ENCODE results near the gene PTPN4. TPM values are rescaled to one million over a fixed set of nuclear protein-coding genes. Genes with fewer than 3 reads are reported as not detected.

Gene PTPN4
- polyA plus RNA-seq, 1 donor from 2014 or later, result 22.0 TPM

- no peaks in the 10 kb centered on the region for H3F3A ChIP-seq (ENCODE audit: insufficient read depth, low read length, poor library complexity, severe bottlenecking)
- H3K79me2 ChIP-seq (replicated peaks; ENCODE audit: insufficient read depth, low read length), result no peaks in the 10 kb centered on the region
- no peaks in the 10 kb centered on the region for H3K27me3 ChIP-seq (ENCODE audit: insufficient read depth, low read depth, low read length)
- no peak overlapping the region for H2AFZ ChIP-seq (ENCODE audit: low read depth, low read length)
- H3K9ac ChIP-seq (ENCODE audit: low read length), result no peak overlapping the region
- H3K36me3 ChIP-seq (ENCODE audit: insufficient read depth, low read length), result peaks cover 4% of the 10 kb centered on the region
- TF ChIP-seq CTCF (IDR thresholded peaks at IDR 0.05; ENCODE audit: poor library complexity, severe bottlenecking) (no peak), EZH2 (IDR thresholded peaks at IDR 0.05; ENCODE audit: borderline replicate concordance, insufficient read depth, low read length, poor library complexity, severe bottlenecking) (no peak), SMC3 (conservative IDR thresholded peaks at IDR 0.05; ENCODE audit: poor library complexity) (no peak), MXI1 (conservative IDR thresholded peaks at IDR 0.05; ENCODE audit: poor library complexity, severe bottlenecking) (no peak), POLR2AphosphoS5 (IDR thresholded peaks at IDR 0.05) (no peak), REST (IDR thresholded peaks at IDR 0.05; ENCODE audit: borderline replicate concordance) (no peak), TAF1 (IDR thresholded peaks at IDR 0.05; ENCODE audit: low read depth) (no peak), EP300 (conservative IDR thresholded peaks at IDR 0.05; ENCODE audit: poor library complexity, severe bottlenecking) (no peak), RAD21 (conservative IDR thresholded peaks at IDR 0.05) (no peak)
- H3K9me3 ChIP-seq (ENCODE audit: low read length), result no peaks in the 10 kb centered on the region
- H4K20me1 ChIP-seq (ENCODE audit: insufficient read depth), result no peaks in the 10 kb centered on the region
- H3K9me2 ChIP-seq (ENCODE audit: insufficient read depth, low read length), result no peaks in the 10 kb centered on the region
- H3K4me2 ChIP-seq (ENCODE audit: low read length), result no peak overlapping the region
- H3K4me3 ChIP-seq (ENCODE audit: low read length), result no peak overlapping the region
- H3K27ac ChIP-seq (ENCODE audit: low read length), result no peak overlapping the region
Measured at GRCh38 chr2:119809339-119810048, 49.8 kb downstream of the PTPN4 start.

GRCh38 chr2:119810049-119810630 is 50.4 kb downstream of the PTPN4 start:
- H3K27me3 ChIP-seq (ENCODE audit: insufficient read depth, low read depth, low read length), result no peaks in the 10 kb centered on the region
- no peaks in the 10 kb centered on the region for H3K9me2 ChIP-seq (ENCODE audit: insufficient read depth, low read length)
- H3K9me3 ChIP-seq (ENCODE audit: low read length), result no peaks in the 10 kb centered on the region
- H4K20me1 ChIP-seq (ENCODE audit: insufficient read depth), result no peaks in the 10 kb centered on the region
- H3K27ac ChIP-seq (ENCODE audit: low read length), result no peak overlapping the region
- no peak overlapping the region for H3K4me3 ChIP-seq (ENCODE audit: low read length)
- no peak for TF ChIP-seq TAF1 (IDR thresholded peaks at IDR 0.05; ENCODE audit: low read depth)
- no peak for TF ChIP-seq CTCF (IDR thresholded peaks at IDR 0.05; ENCODE audit: poor library complexity, severe bottlenecking)
- TF ChIP-seq EP300 (conservative IDR thresholded peaks at IDR 0.05; ENCODE audit: poor library complexity, severe bottlenecking), result no peak
- TF ChIP-seq SMC3 (conservative IDR thresholded peaks at IDR 0.05; ENCODE audit: poor library complexity), result no peak
- no peak for TF ChIP-seq EZH2 (IDR thresholded peaks at IDR 0.05; ENCODE audit: borderline replicate concordance, insufficient read depth, low read length, poor library complexity, severe bottlenecking)
- no peak for TF ChIP-seq RAD21 (conservative IDR thresholded peaks at IDR 0.05)
- TF ChIP-seq POLR2AphosphoS5 (IDR thresholded peaks at IDR 0.05), result no peak
- no peak for TF ChIP-seq REST (IDR thresholded peaks at IDR 0.05; ENCODE audit: borderline replicate concordance)
- TF ChIP-seq MXI1 (conservative IDR thresholded peaks at IDR 0.05; ENCODE audit: poor library complexity, severe bottlenecking), result no peak
- no peak overlapping the region for H2AFZ ChIP-seq (ENCODE audit: low read depth, low read length)
- H3K36me3 ChIP-seq (ENCODE audit: insufficient read depth, low read length), result peaks cover 4% of the 10 kb centered on the region
- H3K79me2 ChIP-seq (replicated peaks; ENCODE audit: insufficient read depth, low read length), result no peaks in the 10 kb centered on the region
- no peak overlapping the region for H3K9ac ChIP-seq (ENCODE audit: low read length)
- H3K4me2 ChIP-seq (ENCODE audit: low read length), result no peak overlapping the region
- no peaks in the 10 kb centered on the region for H3F3A ChIP-seq (ENCODE audit: insufficient read depth, low read length, poor library complexity, severe bottlenecking)

Measured in neural cell (in vitro differentiated cells).